DMS153 (cell line): Measurements from ENCODE around the gene SRGAP1.
"Not testable (repeated sequence)": the region's sequence is repeated elsewhere in the genome, so short reads cannot be mapped to it uniquely, and the experiment has no call there.

ENCODE experiments used
- DNase-seq: peaks from one replicate; lab custom pipeline; 2025; lab: John Stamatoyannopoulos, UW

Gene SRGAP1

GRCh38 chr12:64053117-64053516 lies 208.6 kb downstream of the SRGAP1 start:
- DNase-seq: peak; percentile 26

DNA sequence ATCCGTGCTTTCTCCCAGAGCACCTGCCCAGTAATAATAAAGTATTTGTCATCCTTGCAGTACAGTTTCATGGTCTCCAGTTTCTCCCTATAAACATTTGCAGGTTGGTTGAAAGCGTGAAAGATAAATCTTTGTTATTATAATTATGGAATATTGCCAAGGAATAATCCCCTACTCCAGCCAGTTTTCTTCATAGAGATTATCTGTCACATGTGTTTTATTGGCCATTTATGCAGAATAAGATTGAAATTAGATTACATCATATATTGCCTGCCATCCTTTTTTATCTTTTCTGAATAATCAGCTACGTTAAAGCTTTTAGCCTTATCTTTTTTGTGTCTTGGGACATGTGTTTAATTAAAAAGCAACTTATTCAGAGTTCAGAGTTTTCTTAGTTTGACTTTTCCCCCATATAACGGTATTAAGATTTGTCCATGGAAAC lies 209.6 kb downstream of the SRGAP1 start:
- DNase-seq: no peak

GRCh38 chr12:64056741-64057140 lies 212.2 kb downstream of the SRGAP1 start:
- DNase-seq: no peak

DNA sequence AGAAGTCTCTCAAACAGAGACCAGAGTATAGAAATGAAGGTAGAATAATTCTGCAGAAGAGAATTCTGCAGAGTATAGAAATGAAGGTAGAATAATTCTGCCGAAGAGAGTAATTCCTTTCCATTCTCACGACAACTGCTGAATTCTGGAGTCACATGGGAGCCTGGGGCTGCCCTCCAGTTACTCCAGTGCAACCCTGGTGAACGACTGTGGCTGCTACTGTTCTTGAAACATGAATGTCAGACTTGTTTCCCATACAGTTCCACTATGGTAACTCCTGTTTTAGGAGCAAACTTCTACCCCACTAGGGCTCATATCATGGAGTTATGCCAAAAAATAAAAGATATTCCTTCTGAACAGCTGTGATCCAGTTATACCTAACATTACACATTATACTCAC lies 213.2 kb downstream of the SRGAP1 start:
- DNase-seq: no peak

DNA sequence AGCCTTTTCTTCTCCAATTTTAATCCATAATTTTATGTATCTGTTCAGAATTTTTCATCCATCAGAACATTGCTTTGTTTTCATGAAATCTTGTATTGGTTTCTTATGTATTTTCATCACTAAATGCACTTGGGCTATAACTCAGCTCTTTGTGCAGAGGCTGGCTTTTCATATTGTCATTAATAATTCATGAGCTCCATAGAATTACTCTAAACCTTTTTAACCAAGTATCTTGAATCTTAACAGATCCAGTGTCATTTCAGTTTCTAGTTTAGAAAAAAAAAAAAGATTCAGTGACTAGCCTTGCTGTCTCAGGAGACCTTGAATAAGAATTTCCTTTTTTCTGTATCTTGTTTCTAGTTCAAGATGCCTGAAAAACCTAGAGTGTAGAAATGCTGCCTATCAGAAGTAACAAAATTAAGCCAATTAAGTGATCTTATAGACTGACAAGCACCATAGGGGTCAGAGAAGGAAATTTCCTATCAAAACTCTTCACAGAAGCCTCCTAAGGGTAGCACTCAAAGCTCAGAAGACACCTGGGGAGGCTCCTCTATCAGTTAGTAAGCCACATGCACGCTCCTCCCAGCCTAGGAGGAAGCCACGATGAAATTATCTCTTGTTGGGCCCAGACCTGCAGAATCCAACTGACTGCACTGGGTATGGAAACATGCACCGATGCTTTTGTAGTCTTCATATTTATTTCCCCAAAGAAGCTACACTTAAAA lies 214.2 kb downstream of the SRGAP1 start:
- DNase-seq: no peak

- DNase-seq: no peak
Measured at GRCh38 chr12:64059685-64060084, 215.2 kb downstream of the SRGAP1 start.

DNA sequence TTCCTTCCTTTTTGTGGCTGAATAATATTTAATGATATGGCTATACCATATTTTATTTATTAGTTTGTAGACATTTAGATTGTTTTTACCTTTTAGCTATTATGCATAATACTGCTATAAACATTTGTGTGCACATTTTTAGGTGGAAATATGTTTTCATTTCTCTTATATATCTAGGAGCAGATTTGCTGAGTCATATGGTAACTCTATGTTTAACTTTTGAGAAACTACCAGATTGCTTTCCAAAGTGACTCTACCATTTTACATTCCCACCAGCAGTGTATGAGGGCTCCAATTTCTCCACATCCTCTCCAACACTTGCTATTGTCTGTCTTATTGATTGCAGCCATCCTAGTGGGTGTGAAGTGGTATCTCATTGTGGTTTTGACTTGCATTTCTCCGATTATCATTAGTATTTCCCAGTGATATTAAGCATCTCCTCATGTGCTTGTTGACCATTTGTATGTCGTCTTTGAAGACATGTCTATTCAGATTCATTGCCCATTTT lies 217.4 kb downstream of the SRGAP1 start:
- no peak for DNase-seq

GRCh38 chr12:64063121-64063520 lies 218.6 kb downstream of the SRGAP1 start:
- DNase-seq: no peak

- no peak for DNase-seq
Measured at GRCh38 chr12:64064240-64064639, 219.7 kb downstream of the SRGAP1 start.

GRCh38 chr12:64064706-64065105 lies 220.2 kb downstream of the SRGAP1 start:
- DNase-seq: no peak

DNA sequence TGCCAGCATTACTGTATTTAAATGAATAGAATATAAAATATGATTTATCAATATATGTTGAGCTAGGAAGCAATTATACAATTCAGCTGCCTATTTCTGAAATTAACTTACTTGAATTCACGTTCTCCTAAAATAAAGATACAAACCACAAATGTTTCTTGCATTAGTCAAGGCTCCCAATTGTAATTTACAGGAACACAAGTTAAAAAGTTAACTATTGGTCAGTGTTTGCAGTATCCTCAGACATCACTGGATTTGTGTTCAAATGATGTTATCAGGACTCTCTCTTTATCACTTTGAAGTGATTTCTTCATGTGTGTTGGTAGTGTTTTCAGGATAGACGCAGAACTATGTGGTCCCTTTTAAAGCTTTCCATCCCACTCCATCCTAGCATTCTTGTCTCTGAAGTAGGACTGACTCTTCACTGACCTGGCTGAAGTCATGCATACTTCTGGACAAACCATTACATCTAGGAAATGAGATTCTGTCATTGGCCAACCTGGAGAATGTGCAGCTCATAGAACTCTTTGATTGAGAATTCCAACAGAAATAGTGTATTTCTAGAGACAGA lies 221.5 kb downstream of the SRGAP1 start:
- DNase-seq: no peak

DNA sequence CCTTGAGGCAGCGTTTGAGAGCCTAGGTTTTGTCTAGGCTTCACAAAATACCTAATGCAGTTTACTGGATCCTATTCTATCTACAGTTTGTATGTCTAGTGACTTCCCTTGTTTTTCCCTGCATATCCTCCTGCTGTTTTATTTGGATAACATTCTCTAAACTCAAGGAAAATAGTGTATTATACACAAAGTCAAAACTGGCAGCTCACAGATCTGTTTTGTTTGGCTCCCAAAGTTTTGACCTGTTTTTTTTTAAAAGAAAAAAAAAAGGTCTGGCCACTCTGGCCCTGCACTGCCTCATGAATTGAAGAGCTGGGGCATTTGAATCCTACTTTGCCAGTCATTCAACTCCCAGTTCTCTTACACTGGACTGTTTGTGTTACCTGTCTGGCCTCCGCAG lies 222.3 kb downstream of the SRGAP1 start:
- no peak for DNase-seq

DNA sequence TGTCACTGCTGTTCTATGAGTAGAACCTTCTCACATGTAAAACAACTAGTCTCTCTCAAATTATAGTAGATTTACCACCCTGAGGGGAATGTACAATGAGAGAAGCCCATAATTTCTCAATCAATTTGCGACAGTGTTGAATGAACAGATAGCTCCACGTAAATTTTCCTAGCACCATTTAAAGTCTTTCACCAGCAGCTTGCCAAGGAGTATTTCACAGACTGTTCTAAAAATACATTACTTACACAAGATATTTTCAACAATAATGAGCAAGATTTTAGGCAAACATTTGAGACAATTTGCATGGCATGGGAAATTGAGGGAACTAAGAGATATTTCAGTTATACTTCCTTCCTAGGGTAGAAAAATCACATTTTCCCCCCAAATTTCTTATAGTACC lies 226.0 kb downstream of the SRGAP1 start:
- DNase-seq: no peak

- DNase-seq: no peak
Measured at GRCh38 chr12:64072916-64073575, 228.5 kb downstream of the SRGAP1 start.

GRCh38 chr12:64076565-64076964 lies 232.1 kb downstream of the SRGAP1 start:
- DNase-seq: not testable (repeated sequence)

- DNase-seq: peak; percentile 9
Measured at GRCh38 chr12:64077922-64078321, 233.4 kb downstream of the SRGAP1 start.

DNA sequence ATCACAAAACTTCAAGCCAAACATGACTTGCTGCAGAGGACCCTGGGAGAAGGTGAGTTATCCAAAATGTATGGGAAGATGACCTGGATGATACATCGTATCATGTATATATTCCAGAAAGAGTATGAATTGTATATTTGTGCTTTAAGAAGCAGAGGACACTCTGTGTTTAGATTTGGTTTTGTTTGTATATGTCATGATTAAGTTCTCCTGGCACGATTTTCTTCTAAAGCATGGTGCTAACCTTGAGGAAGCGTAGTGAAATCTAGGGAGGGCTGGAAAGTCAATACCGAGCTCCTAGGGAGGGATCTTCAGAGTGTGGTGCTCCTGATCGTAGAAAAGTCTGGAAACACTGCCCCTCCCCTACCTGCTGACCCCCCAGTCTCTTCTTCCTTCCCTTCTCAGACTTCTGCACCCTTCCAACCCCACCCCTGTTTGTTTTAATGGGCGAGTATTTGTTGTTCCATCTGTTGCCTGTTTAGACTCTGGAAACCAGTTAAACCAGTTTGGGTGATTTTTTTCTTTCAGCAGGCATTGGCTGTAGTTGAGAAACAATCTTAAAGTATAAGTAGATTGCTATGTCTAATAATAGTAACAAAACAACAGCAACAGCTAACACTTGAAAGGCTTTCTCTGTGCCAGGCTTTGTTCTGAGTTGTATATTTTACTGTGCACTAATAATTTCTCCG lies 236.0 kb downstream of the SRGAP1 start:
- DNase-seq: peak; percentile 83

DNA sequence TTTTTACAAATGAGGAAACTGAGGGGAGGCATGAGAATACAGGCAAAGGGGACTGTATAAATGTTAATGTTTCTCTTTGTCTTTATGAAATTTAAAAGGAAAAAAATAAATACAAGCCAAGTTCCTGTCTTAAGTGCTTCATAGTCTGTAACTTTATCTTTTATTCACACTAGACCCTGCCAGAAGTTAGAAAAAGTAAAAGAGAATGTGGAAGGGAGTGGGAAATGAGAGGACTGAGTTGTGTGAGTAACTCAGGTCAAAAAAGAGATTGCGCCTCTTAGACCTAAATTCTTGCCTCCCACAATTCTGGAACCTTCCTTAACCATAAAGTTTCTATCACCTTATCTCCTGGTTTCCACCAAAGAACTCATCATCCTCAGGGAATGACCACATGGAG lies 236.5 kb downstream of the SRGAP1 start:
- no peak for DNase-seq

DNA sequence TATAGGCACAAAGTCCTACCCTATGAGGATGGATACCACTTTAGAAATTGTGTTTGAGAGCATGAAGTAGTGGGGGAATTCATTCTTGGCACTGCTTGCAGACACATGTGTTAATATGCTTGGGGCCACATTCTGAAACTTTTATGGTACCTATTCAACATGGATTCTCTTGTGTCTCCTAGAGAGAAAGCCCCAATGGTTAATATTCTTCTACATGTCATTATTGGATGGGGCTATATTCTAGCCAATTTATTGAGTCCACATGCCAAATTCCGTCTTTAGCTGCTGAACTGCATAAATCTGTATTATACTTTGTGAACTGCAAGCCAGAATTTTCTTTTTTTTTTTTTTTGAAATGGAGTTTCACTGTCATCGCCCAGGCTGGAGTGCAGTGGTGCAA lies 237.6 kb downstream of the SRGAP1 start:
- no peak for DNase-seq

DNA sequence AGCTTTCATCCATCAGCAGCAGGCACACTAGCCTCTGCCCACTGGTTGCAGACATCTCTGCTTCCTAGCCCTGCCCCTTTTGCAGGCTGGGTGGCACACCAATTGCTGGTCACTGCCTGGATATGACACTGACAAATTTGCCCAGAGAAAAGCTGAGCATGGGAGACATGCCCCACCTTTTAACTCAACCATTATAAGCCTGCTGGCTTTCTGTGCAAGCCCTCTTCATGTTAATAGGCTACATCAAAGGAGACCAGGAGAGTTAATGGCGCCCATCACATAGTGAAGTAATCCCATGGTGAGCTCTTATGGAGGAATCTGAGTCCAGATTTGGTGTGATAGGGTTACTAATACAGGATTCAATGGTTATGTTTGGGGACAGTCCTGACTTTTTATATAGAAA lies 238.4 kb downstream of the SRGAP1 start:
- peak; percentile 71 for DNase-seq

DNA sequence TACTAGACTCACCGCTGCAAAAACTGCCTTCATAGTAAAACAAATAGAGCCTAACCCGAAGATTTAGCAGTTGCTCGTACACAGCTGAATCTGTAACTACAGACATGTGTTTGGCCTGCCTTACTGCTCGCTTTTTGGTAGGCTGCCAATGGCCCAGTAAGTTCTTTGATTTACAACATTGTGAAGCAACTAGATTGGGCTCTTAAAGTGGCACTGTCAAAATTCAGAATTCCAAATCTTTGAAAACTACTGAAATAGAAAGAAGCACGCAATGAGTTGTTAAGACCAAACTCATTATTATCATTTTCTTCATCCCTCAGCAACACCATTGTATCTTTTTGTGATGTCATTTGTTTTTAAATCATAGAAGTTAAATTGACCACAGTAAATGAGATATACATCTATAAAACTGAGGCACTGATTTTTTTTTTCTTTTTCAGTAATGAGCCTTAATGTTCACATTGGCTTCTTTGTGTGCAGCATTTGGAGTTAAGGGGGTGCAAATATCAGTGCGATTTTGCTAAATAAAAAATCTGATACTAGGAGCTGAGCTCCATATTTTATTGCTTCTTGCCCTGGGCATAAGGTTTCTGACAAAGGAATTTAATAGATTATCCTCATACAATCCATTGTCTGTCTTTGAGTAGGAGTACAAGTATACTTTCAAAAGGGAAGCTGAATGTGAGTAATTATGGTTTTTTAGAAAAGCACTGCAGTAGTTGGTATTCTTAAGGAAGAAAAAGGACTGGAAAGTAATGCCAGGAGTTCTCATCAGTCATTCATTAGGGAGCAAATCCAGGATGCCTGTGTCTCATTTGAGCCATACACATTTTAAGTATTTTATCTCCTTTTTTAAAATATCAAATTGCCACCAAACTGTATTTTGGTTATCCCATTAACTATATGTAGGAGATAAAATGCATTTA lies 239.0 kb downstream of the SRGAP1 start:
- peak; percentile 61 for DNase-seq
